ENCODE results near the gene PCDHB6.

DNA sequence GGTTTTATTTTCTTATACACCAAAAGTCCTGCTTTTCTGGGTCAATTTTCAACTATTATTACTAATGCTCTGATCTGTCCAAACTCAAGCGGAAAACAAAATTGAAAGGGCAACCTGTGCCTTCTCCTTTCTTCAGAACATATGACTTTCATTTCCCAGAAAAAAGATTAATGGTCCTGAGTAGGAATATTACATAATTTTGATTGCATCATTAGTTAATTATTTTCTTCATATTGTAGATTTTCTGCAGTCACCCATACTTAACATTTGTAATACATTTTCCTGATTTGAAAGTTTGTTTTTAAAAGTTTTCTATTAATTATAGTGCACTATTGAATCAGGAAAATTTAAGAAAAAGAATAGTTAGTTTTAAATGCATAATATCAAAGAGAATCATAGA lies 26.1 kb downstream of the PCDHB6 start:
- TF ChIP-seq EZH2phosphoT487 (IDR thresholded peaks at IDR 0.05; ENCODE audit: borderline replicate concordance, low read depth, low read length) (no peak), CTCF (conservative IDR thresholded peaks at IDR 0.05; ENCODE audit: low read length) (no peak)

Measured in OCI-LY7 (cell line).